Measurements from ENCODE around the gene MGLL.
"Not testable (repeated sequence)": the region's sequence is repeated elsewhere in the genome, so short reads cannot be mapped to it uniquely, and the experiment has no call there.

The MGLL gene

GRCh38 chr3:127684871-127685707, 137.2 kb downstream of the MGLL start:
- DNase-seq (ENCODE audit: extremely low spot score, insufficient read length, low read depth) (no peak), FAIRE-seq (no peak)

GRCh38 chr3:127682561-127682960, 139.8 kb downstream of the MGLL start:
- no peak for FAIRE-seq
- DNase-seq (ENCODE audit: extremely low spot score, insufficient read length, low read depth), result no peak

GRCh38 chr3:127682175-127682554, 140.2 kb downstream of the MGLL start:
- not testable (repeated sequence) for FAIRE-seq

DNA sequence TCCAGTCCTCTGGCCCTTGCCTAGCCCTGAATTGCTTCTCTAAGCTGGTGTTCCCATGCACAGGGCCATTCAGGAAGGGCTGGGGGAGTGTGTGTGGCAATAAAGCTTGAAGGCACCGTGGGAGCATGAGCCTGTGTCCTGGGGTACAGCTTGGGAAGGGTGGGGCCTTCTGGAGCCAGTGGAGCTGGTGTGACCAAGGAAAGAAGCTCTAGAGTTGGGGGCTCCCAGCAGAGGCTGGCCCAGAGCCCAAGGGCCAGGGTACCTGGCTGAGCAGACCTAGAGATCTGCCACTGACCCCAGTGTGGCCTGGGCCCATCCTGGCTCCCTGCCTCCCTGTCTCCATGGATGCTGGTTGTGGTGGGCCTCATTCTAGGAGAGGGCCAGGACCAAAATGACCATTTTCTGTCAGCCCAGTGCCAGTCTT, 141.5 kb downstream of the MGLL start:
- DNase-seq (ENCODE audit: extremely low spot score, insufficient read length, low read depth), result no peak
- FAIRE-seq, result no peak

More at GRCh38 chr3:127682175-127682554, 140.2 kb downstream of the MGLL start:
- DNase-seq (ENCODE audit: extremely low spot score, insufficient read length, low read depth), result not testable (repeated sequence)

GRCh38 chr3:127680146-127680661, 142.1 kb downstream of the MGLL start:
- DNase-seq (ENCODE audit: extremely low spot score, insufficient read length, low read depth), result no peak
- FAIRE-seq, result no peak

- DNase-seq (ENCODE audit: extremely low spot score, insufficient read length, low read depth) (no peak), FAIRE-seq (no peak)
These were observed 142.7 kb downstream of the MGLL start for GRCh38 chr3:127679534-127680145.

GRCh38 chr3:127678611-127679533, 143.4 kb downstream of the MGLL start:
- no peak for DNase-seq (ENCODE audit: extremely low spot score, insufficient read length, low read depth)
- FAIRE-seq, result no peak

DNA sequence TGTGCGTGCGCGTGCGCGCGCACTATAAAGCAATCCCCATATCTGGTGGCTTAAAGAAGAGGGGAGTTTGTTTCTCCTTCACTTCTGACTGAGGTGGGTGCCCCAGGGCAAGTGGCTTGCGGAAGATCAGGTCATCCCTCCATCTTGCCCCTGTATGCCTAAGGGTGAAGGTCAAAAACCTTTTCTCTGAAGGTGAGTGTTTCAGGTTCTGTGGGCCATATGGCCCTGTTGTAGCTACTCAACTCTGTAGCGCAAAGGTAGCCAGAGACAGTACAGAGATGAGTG, 144.1 kb downstream of the MGLL start:
- DNase-seq (ENCODE audit: extremely low spot score, insufficient read length, low read depth) (no peak), FAIRE-seq (no peak)

- FAIRE-seq (no peak), DNase-seq (ENCODE audit: extremely low spot score, insufficient read length, low read depth) (no peak)
These were observed 144.6 kb downstream of the MGLL start for GRCh38 chr3:127677541-127678314.

DNA sequence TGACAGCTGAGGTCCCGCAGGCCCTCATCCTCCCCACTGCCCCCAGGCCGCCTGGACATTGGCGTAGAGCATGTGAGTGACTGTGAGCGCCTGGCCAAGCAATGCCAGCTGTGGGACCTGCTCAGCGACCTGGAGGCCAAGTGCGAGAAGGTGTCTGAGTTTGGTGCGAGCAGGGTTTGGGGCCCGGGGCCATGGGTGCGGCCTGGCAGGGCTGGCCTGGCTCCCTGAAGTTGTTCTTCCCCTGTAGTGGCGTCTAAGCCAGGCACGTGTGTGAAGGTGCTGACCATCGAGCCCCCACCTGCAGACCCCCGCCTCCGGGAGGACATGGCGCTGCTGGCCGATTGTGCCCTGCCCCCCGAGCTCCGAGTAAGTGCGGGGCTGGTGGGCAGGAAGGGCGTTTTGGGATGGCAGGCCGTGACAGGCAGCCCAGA, 145.4 kb downstream of the MGLL start:
- DNase-seq (ENCODE audit: extremely low spot score, insufficient read length, low read depth) (no peak), FAIRE-seq (no peak)

- FAIRE-seq (no peak), DNase-seq (ENCODE audit: extremely low spot score, insufficient read length, low read depth) (no peak)
These were observed 145.9 kb downstream of the MGLL start for GRCh38 chr3:127676456-127676855.

DNA sequence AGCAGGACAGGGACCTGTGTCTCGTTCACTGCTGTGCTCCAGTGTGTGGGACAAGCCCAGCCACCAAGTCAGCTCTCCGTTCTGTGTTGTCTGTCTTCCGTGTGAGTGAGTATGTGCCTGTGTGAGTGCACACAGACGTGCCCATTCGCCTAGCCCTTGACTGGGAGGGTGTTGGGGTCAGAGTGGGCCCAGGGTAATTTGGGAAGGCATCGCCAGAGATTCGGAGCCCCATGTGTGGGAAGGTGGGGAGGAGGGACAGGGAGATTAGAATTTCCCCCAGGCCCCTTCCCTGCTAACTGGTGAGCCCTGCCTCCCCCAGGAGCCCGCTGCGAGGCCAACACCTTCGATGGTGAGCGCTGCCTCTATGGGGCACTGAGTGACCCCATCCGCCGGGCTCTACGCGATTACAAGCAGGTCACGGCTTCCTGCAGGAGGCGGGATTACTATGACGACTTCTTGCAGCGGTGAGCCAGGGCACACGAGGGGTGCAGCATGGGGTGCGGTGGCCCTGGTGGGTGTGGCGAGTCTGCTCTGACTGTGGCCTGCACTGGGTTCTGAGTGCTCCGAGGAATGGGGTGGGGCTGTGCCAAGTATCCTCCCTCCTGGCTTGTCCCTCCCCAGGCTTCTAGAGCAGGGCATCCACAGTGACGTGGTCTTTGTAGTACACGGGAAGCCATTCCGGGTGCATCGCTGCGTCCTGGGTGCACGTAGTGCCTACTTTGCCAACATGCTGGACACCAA, 146.5 kb downstream of the MGLL start:
- FAIRE-seq (no peak), DNase-seq (ENCODE audit: extremely low spot score, insufficient read length, low read depth) (no peak)

GRCh38 chr3:127674790-127675189, 147.5 kb downstream of the MGLL start:
- FAIRE-seq (no peak), DNase-seq (ENCODE audit: extremely low spot score, insufficient read length, low read depth) (no peak)

DNA sequence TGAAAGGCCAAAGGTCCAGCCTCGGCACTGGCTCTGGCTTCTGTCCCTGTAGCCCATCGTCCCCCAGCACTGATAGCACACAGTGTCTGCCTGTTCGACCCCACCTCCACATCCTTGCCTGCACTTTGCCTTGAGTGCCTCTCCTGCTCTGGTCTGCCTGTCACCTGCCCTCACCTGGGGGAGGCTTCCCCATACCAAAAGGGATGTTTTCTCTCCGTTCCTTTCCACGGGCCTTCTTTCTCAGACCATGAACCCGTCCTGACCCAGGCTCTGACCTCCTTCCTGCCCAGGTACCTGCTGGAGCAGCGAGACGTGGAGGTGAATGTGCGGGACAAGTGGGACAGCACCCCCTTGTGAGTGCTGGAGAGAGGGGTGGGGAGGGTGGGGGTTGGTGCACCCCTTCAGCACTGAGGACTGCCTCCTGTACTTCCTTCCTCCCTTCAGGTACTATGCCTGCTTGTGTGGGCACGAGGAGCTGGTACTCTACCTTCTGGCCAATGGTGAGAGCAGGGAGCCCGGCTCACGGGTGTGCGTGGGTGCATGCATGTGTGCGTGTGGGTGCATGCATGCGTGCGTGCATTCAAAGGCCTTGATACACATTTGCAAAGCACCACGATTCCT, 148.1 kb downstream of the MGLL start:
- no peak for FAIRE-seq
- no peak for DNase-seq (ENCODE audit: extremely low spot score, insufficient read length, low read depth)

DNA sequence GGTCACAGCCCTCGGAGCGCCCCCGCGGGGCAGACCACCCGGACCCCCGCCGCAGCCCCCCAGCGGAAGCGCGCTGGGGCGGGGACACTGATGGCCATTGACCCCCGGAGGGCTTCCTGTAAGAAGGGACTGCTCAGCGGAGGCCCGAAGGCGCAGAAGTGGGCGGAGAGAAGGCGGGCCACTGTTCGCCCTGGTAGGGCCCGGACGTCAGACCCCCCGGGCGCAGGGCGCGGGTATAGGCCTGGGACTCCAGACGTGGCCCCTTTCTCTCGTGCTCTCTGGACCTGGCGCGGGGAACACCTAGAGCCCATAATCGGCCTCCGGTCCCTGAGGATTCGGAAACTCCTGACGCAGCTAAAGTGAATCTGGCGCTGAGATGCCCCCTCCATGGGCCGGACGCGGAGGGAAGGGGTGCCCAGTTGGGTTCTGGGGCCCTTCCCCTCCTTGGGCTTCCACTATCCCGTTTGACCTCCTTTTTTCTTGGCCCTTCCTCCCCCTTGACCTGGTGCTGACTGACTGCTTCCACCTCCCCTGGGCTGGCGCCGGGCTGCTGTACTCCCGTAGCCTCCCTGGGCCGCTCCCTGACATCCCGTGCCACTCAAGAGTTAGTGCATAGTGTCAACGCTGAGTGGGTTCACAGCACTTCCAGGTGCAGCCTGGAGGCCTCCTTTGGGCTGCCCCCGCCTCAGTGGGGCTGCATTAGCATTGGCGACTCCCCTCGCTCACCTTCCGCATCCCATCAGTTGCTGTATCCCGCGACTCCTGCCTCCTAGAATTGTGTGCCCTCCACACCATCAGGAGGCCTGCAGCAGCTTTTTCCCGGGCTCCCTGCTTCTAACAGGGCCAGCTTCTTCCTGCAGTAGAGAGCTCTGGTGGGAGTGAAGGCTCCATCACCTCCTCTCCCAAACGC, 148.9 kb downstream of the MGLL start:
- no peak for DNase-seq (ENCODE audit: extremely low spot score, insufficient read length, low read depth)
- no peak for FAIRE-seq

DNA sequence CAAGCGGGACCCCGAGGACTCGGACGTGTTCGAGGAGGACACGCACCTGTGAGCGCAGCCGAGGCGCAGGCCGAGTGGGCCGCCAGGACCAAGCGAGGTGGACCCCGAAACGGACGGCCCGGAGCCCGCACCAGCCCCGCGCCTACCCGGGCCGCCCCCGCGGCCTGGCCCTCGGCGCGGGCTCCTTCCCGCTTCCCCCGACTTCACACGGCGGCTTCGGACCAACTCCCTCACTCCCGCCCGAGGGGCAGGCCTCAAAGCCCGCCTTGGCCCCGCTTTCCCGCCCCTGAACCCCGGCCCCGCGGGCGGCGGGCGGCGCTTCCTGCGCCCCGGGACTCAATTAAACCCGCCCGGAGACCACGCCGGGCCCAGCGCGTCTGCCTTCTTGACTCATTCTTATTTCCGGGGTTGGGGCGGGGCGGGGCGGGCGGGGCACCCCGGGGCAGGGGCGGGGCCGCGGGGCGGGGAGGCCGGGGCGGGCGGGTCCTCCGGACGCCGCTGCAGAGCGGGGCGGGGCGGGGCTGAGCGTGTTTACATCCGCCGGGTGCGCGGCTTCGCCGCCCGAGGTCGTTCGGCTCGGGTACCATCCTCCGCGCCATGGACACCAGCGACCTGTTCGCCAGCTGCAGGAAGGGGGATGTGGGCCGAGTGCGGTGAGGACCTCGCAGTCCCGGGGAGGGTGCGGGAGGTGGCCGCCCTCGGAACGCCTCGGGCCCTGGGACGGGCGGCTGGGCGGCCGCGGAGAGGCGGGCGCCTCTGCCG, 149.7 kb downstream of the MGLL start, which contains the start of gene ABTB1:
Gene ABTB1 (plus strand): TSS at position 524 of the 762 bp plus-strand sequence. CDS start 74 bp downstream, at position 598.
- peak; percentile 52 for FAIRE-seq
- peak; percentile 85 for DNase-seq (ENCODE audit: extremely low spot score, insufficient read length, low read depth)
